Hepatocyte (in vitro differentiated cells): Measurements from ENCODE around the gene PIGK.

Experiments used
- CTCF ChIP-seq: fragments of 200-600 bp; sonication (generic); IDR thresholded peaks from 2 replicates; pipeline ENCODE4 v1.5.1; 2016; ENCODE audit warnings: antibody characterized with exemption, mild to moderate bottlenecking; ENCODE audit not compliant: poor library complexity
- EZH2 ChIP-seq: fragments of 200-600 bp; sonication (generic); IDR thresholded peaks from 2 replicates; pipeline ENCODE4 v1.6.1; 2016; ENCODE audit warnings: antibody characterized with exemption, mild to moderate bottlenecking, borderline replicate concordance
- EZH2phosphoT487 ChIP-seq: fragments of 200-600 bp; sonication (generic); IDR thresholded peaks from one replicate; pipeline ENCODE4 v1.6.1; 2018; ENCODE audit warnings: antibody characterized with exemption, mild to moderate bottlenecking, low read depth, moderate library complexity; ENCODE audit not compliant: unreplicated experiment, severe bottlenecking

GRCh38 chr1:77234943-77235342, 15.7 kb upstream of the PIGK start:
- TF ChIP-seq CTCF (no peak), EZH2phosphoT487 (no peak), EZH2 (no peak)
